DMS153 (cell line): Measurements from ENCODE around the gene OR52H1.

Source experiments
- DNase-seq: peaks from one replicate; lab custom pipeline; 2025; lab: John Stamatoyannopoulos, UW

OR52H1 gene

GRCh38 chr11:5531053-5531831, 17.1 kb downstream of the OR52H1 start:
- no peak for DNase-seq

- DNase-seq: no peak
Observed at GRCh38 chr11:5528495-5528894, 19.8 kb downstream of the OR52H1 start.

GRCh38 chr11:5527716-5528115, 20.6 kb downstream of the OR52H1 start:
- DNase-seq: no peak

- no peak for DNase-seq
Observed at GRCh38 chr11:5524756-5525155, 23.6 kb downstream of the OR52H1 start.

GRCh38 chr11:5522308-5522707, 26.0 kb downstream of the OR52H1 start:
- DNase-seq: no peak

DNA sequence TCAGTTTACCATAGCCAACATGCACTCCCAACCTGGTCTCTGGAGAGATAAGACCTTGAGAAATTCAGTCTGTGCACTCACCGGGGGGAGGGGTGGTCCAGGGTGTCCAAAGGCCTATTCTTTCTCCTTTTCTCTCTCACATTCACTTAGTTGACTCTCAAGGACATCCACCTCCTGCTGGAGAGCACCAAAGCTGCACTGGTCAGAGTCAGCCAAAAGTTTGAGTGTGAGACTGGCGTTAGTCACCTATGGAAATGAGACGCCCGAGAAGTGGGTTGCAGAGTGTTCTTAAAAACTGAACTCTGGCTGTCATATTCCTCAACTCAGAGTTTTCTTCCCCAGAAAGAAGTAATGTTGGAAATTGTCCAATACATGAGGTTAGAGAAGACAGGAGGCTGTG, 26.8 kb downstream of the OR52H1 start:
- no peak for DNase-seq

DNA sequence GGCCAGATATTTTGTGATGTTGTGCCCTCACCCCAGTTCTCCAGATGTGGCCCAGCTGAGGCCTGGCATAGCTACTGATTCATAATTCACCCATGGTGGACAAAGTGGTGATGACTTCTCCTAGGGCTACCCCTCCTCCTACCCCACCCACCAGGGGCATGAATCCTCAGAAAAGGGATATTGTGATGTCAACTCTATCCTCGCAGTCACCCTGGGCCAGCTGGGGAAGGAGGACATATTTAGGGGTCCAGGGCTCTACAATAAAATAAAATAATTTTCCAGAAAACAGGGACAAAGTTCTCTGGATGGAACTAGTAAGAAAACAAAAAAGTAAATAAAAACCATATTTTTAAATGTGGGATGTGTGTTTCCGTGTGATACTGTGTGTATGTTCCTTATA, 31.7 kb downstream of the OR52H1 start, which contains the start of gene UBQLNL:
Gene UBQLNL (minus strand): TSS at position 101 of the 400 bp plus-strand sequence. CDS start 258 bp downstream, outside the sequence.
- no peak for DNase-seq

DNA sequence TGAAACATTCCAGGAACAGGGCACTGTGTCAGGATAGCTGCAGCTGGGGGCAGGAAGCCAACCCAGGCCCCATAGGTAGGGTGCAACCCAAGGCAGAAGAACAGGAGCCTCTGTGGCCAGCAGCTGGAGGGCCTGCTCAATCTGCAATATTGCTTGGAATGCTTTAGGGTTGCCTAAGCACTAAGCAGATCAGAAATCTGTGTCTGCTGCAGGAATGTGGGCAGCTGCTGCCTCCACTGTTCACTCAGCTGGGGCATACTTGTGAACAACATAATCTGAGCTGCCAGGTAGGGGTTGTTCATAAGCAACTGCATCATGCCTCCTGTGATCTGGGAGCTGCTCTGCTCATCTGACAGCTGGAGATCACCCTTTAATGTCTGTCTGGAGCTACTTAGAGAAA, 33.5 kb downstream of the OR52H1 start:
- no peak for DNase-seq

DNA sequence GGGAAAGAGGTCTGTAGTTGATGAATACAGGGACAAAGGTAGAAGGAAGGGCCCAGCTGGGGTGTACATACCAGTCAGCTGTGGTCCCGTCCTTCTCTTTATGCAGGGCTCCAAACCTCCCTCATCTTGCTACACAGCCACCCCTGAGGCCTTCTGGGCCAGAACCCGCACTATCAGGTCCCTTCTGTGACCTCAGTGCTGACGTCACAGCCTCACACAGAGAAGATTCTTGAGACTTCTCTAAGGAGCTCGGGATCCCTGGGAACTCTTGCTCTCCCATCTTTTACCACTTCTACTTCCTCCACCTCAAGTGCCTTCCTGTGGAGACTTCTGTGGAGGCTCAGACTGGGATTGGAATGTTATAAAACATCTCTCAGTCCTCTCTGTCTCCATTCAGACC, 38.5 kb downstream of the OR52H1 start, which contains the start of gene UBQLN3:
Gene UBQLN3 (minus strand): TSS at position 155 of the 400 bp plus-strand sequence. CDS start 399 bp downstream, outside the sequence.
- DNase-seq: no peak

- DNase-seq: no peak
Observed at GRCh38 chr11:5508605-5509004, 39.7 kb downstream of the OR52H1 start.

GRCh38 chr11:5507933-5508305, 40.4 kb downstream of the OR52H1 start:
- no peak for DNase-seq

GRCh38 chr11:5507177-5507932, 41.0 kb downstream of the OR52H1 start:
- no peak for DNase-seq

- no peak for DNase-seq
Observed at GRCh38 chr11:5505363-5506048, 42.8 kb downstream of the OR52H1 start.

DNA sequence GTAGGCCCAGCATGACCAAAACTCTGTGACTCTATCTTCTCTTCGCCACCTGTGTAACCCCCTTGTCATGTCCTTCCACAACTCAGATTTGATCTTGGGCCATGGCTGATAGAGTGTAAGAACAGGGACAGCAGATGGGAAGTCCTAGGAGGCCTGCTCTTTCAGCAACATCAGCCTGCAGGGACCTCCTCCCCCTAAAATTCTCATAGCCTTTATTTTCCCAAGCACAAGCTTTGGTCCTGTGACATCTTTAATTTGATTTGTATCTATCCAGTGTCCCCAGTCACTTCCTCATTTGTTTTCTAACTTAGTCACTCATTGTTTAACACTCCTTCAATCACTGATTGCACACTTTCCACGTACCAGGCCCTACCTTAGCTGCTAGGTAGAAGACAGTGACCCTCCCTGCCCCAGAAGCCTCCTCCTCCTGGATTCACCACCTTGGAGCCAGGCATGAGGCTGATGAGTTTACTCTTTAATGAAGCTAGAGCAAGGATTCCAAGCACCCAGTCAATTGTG, 43.9 kb downstream of the OR52H1 start:
- DNase-seq: no peak

DNA sequence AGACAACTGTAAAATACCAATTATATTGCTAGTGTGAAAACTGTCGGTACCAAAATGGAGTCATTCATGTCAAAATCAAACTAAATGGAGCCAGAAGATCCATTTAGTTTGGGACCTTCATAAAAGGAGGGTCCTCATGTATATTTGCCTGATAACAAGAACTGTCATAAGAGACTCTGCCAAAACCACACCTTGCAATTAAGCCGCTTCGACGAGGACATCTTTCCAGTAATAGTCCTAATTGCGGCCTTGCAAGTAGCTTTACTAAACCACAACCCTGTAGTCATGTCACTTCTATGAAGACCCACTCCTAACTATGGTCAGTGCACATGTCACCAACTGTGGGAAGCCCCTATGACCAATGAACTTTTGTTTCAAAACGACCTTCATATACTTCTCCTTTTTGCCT, 47.9 kb downstream of the OR52H1 start:
- no peak for DNase-seq

- DNase-seq: no peak
Observed at GRCh38 chr11:5499671-5500070, 48.7 kb downstream of the OR52H1 start.
